ENCODE data around the gene VAV2. TPM values are rescaled to one million over a fixed set of nuclear protein-coding genes. Genes with fewer than 3 reads are reported as not detected.

VAV2 gene
- total RNA-seq, 3 donors from 2014 or later (not counting 1 experiment from before 2014, with no cell fraction given) = 3.9 to 5.1 (median 4.8) TPM

- peaks cover 2% of the 10 kb centered on the region for H3K4me1 ChIP-seq (ENCODE audit: control insufficient read depth, insufficient read depth, low read length)
- Mint-ChIP-seq H3K4me1 (no peaks in the 10 kb centered on the region), H3K27me3 (ENCODE audit: low read depth in 2 of 2) (no peaks in the 10 kb centered on the region), H3K9me3 (no peaks in the 10 kb centered on the region), H3K4me3 (no peak overlapping the region), H3K27ac (no peak overlapping the region), H3K36me3 (no peaks in the 10 kb centered on the region)
- no peak for ATAC-seq
- H3K36me3 ChIP-seq (ENCODE audit: control insufficient read depth, insufficient read depth, low read length) = no peaks in the 10 kb centered on the region
- TF ChIP-seq CTCF (IDR thresholded peaks at IDR 0.05) = no peak
- H3K9me3 ChIP-seq (ENCODE audit: control insufficient read depth, insufficient read depth, low read length) = no peaks in the 10 kb centered on the region
- intact Hi-C loops (cut with micrococcal nuclease) = no loop called here
- no peak overlapping the region for H3K4me3 ChIP-seq (ENCODE audit: low read length)
- no peaks in the 10 kb centered on the region for H3K27me3 ChIP-seq (ENCODE audit: control insufficient read depth, insufficient read depth, low read length)
- no peak for DNase-seq
- 86% methylated on average over 26 of the region's 26 CpGs for WGBS (ENCODE audit: insufficient coverage)
- H3K27ac ChIP-seq (ENCODE audit: low read length) = no peak overlapping the region
Observed at GRCh38 chr9:133910855-133911514, 81.1 kb downstream of the VAV2 start.

- H3K4me3 Mint-ChIP-seq = no peak overlapping the region
- no peaks in the 10 kb centered on the region for H3K4me1 ChIP-seq (ENCODE audit: control insufficient read depth, insufficient read depth, low read length)
- intact Hi-C loops (cut with micrococcal nuclease) = no loop called here
- no peaks in the 10 kb centered on the region for H3K9me3 Mint-ChIP-seq
- no peaks in the 10 kb centered on the region for H3K36me3 Mint-ChIP-seq
- DNase-seq (no peak), ATAC-seq (no peak)
- no peaks in the 10 kb centered on the region for H3K27me3 Mint-ChIP-seq (ENCODE audit: low read depth in 2 of 2)
- H3K27ac ChIP-seq (ENCODE audit: low read length) = no peak overlapping the region
- WGBS (ENCODE audit: insufficient coverage) = 92% methylated on average over 27 of the region's 31 CpGs
- no peaks in the 10 kb centered on the region for H3K4me1 Mint-ChIP-seq
- no peak overlapping the region for H3K27ac Mint-ChIP-seq
- no peaks in the 10 kb centered on the region for H3K27me3 ChIP-seq (ENCODE audit: control insufficient read depth, insufficient read depth, low read length)
- H3K4me3 ChIP-seq (ENCODE audit: low read length) = no peak overlapping the region
- TF ChIP-seq CTCF (IDR thresholded peaks at IDR 0.05) = no peak
- H3K36me3 ChIP-seq (ENCODE audit: control insufficient read depth, insufficient read depth, low read length) = no peaks in the 10 kb centered on the region
- H3K9me3 ChIP-seq (ENCODE audit: control insufficient read depth, insufficient read depth, low read length) = no peaks in the 10 kb centered on the region
Observed at GRCh38 chr9:133906932-133907910, 84.9 kb downstream of the VAV2 start.

GRCh38 chr9:133906218-133906617 lies 85.9 kb downstream of the VAV2 start:
- DNase-seq = no peak
- no peak overlapping the region for H3K27ac ChIP-seq (ENCODE audit: low read length)
- Mint-ChIP-seq H3K27me3 (ENCODE audit: low read depth in 2 of 2) (no peaks in the 10 kb centered on the region), H3K27ac (no peak overlapping the region), H3K4me3 (no peak overlapping the region), H3K4me1 (no peaks in the 10 kb centered on the region), H3K9me3 (no peaks in the 10 kb centered on the region), H3K36me3 (no peaks in the 10 kb centered on the region)
- H3K36me3 ChIP-seq (ENCODE audit: control insufficient read depth, insufficient read depth, low read length) = no peaks in the 10 kb centered on the region
- ATAC-seq = no peak
- WGBS (ENCODE audit: insufficient coverage) = 78% methylated on average over 13 of the region's 13 CpGs
- no peaks in the 10 kb centered on the region for H3K27me3 ChIP-seq (ENCODE audit: control insufficient read depth, insufficient read depth, low read length)
- no peaks in the 10 kb centered on the region for H3K9me3 ChIP-seq (ENCODE audit: control insufficient read depth, insufficient read depth, low read length)
- TF ChIP-seq CTCF (IDR thresholded peaks at IDR 0.05) = no peak
- intact Hi-C loops (cut with micrococcal nuclease) = no loop called here
- no peak overlapping the region for H3K4me3 ChIP-seq (ENCODE audit: low read length)
- no peaks in the 10 kb centered on the region for H3K4me1 ChIP-seq (ENCODE audit: control insufficient read depth, insufficient read depth, low read length)
